Measurements from ENCODE around the gene CALD1.

- TF ChIP-seq CTCF (IDR thresholded peaks at IDR 0.05), result no peak
- no peak for TF ChIP-seq POLR2A (IDR thresholded peaks at IDR 0.05)
These were observed 163.4 kb downstream of the CALD1 start for GRCh38 chr7:134942690-134943466.

All from body of pancreas (tissue), 4 donors.